CD14-positive monocyte (primary cell): ENCODE results near the gene TPRG1. TPM values are rescaled to one million over a fixed set of nuclear protein-coding genes. Genes with fewer than 3 reads are reported as not detected.

Source experiments
- DNase-seq, 3 donors: peaks; one replicate each; pipeline ENCODE4 v3.0.0-alpha.2; 2011 to 2022
- H2AFZ ChIP-seq: 2 replicates; pipeline ENCODE4 v1.6.0; 2012; ENCODE audit warnings: mild to moderate bottlenecking, low read depth, low read length, inconsistent platforms; ENCODE audit not compliant: insufficient read depth, poor library complexity, severe bottlenecking
- H3K27ac ChIP-seq, 2 donors: 1 replicate in 1 of 2; 2 replicates in 1 of 2; pipeline ENCODE4 v1.5.1; 2012 to 2013; ENCODE audit warnings: low read length in 2 of 2, control low read depth in 1 of 2, inconsistent platforms in 1 of 2, low read depth in 1 of 2, mild to moderate bottlenecking in 1 of 2
- H3K27me3 ChIP-seq, 2 donors: one replicate each; pipeline versions ENCODE4 v1.6.0 to v1.6.1; 2011 to 2013; ENCODE audit warnings: low read length in 2 of 2; ENCODE audit not compliant: control insufficient read depth in 2 of 2, insufficient read depth in 2 of 2
- H3K36me3 ChIP-seq, 2 donors: replicated peaks in 1 of 2; 1 replicate in 1 of 2; 2 replicates in 1 of 2; pipeline versions ENCODE4 v1.5.1 to v1.6.1; 2012 to 2013; ENCODE audit warnings: low read length in 2 of 2, control low read depth in 1 of 2, inconsistent platforms in 1 of 2, mild to moderate bottlenecking in 1 of 2; ENCODE audit not compliant: insufficient read depth in 2 of 2, control insufficient read depth in 1 of 2
- H3K4me1 ChIP-seq, 2 donors: 1 replicate in 1 of 2; 2 replicates in 1 of 2; pipeline versions ENCODE4 v1.5.1 to v1.6.1; 2012 to 2013; ENCODE audit warnings: low read length in 2 of 2, control low read depth in 1 of 2, inconsistent platforms in 1 of 2, mild to moderate bottlenecking in 1 of 2, moderate library complexity in 1 of 2; ENCODE audit not compliant: insufficient read depth in 2 of 2, control insufficient read depth in 1 of 2
- H3K4me2 ChIP-seq: replicated peaks from 2 replicates; pipeline ENCODE3; 2012; ENCODE audit warnings: low read length, moderate library complexity, mild to moderate bottlenecking; ENCODE audit not compliant: poor library complexity, severe bottlenecking; ENCODE audit errors: extremely low read depth
- H3K4me3 ChIP-seq, 3 experiments: fragments of 200-600 bp in 1 of 3; sonication (generic) in 1 of 3; replicated peaks in 1 of 3; 1 replicate in 2 of 3; 2 replicates in 1 of 3; pipeline ENCODE4 v1.5.1; 2011 to 2013; ENCODE audit warnings: low read length in 3 of 3, mild to moderate bottlenecking in 3 of 3, control low read depth in 2 of 3, low read depth in 2 of 3, inconsistent platforms in 1 of 3, moderate library complexity in 1 of 3
- H3K79me2 ChIP-seq: 2 replicates; pipeline ENCODE4 v1.6.0; 2012; ENCODE audit warnings: mild to moderate bottlenecking, control low read depth, inconsistent platforms, low read length, moderate library complexity; ENCODE audit not compliant: insufficient read depth
- H3K9ac ChIP-seq: 2 replicates; pipeline ENCODE4 v1.6.0; 2017; ENCODE audit warnings: low read length, mild to moderate bottlenecking; ENCODE audit not compliant: insufficient read depth, poor library complexity, severe bottlenecking
- H3K9me3 ChIP-seq, 2 donors: replicated peaks in 1 of 2; 1 replicate in 1 of 2; 2 replicates in 1 of 2; pipeline versions ENCODE4 v1.5.1 to v1.6.1; 2012 to 2013; ENCODE audit warnings: low read length in 2 of 2, control low read depth in 1 of 2; ENCODE audit not compliant: control insufficient read depth in 1 of 2, insufficient read depth in 1 of 2
- H4K20me1 ChIP-seq: 2 replicates; pipeline ENCODE4 v1.6.0; 2012; ENCODE audit warnings: mild to moderate bottlenecking, low read length, control low read depth, moderate library complexity; ENCODE audit not compliant: insufficient read depth
- H3K27ac Mint-ChIP-seq, 7 donors: one replicate each; pipeline ENCODE4 v1.8.0; 2020; ENCODE audit warnings: mild to moderate bottlenecking in 7 of 7, mixed read lengths in 7 of 7, moderate library complexity in 6 of 7, inconsistent platforms in 2 of 7
- H3K27me3 Mint-ChIP-seq, 3 donors: one replicate each; pipeline ENCODE4 v1.8.0; 2021 to 2022; ENCODE audit warnings: low read depth in 3 of 3, mild to moderate bottlenecking in 3 of 3, mixed read lengths in 3 of 3, moderate library complexity in 3 of 3, inconsistent platforms in 1 of 3
- H3K36me3 Mint-ChIP-seq, 2 donors: one replicate each; pipeline ENCODE4 v1.8.0; 2020; ENCODE audit warnings: mixed read lengths in 2 of 2, inconsistent platforms in 1 of 2, mild to moderate bottlenecking in 1 of 2
- H3K4me1 Mint-ChIP-seq: one replicate; pipeline ENCODE4 v1.8.0; 2020; ENCODE audit warnings: mild to moderate bottlenecking, mixed read lengths
- H3K4me3 Mint-ChIP-seq, 2 donors: one replicate each; pipeline ENCODE4 v1.8.0; 2020; ENCODE audit warnings: mild to moderate bottlenecking in 2 of 2, mixed read lengths in 2 of 2, moderate library complexity in 1 of 2
- H3K9me3 Mint-ChIP-seq, 7 donors: one replicate each; pipeline ENCODE4 v1.8.0; 2020 to 2022; ENCODE audit warnings: mixed read lengths in 7 of 7, mild to moderate bottlenecking in 6 of 7, moderate library complexity in 6 of 7, inconsistent platforms in 2 of 7
- WGBS: methylation state at CpG from one replicate; pipeline ENCODE4 v1.1.5; 2013; ENCODE audit warnings: missing lambda C conversion rate; ENCODE audit not compliant: insufficient coverage; 5-methylcytosine and 5-hydroxymethylcytosine counted together
- intact Hi-C, 2 donors: fragments of 100-400 bp; cut with micrococcal nuclease; formaldehyde crosslinking; loops; one replicate each; pipeline versions ENCODE4 v1.15.0 to v1.15.1; 2023
- polyA plus RNA-seq, 3 donors: library from polyadenylated mRNA; depleted of rRNA in 1 of 3; unstranded in 2 of 3; stranded (reverse) in 1 of 3; fragments of 300-500 nt in 2 of 3; fragments of >200 nt in 1 of 3; fragmentation: Illumina TruSeq in 2 of 3; gene quantifications; 1 replicate in 2 of 3; 2 replicates in 1 of 3; pipeline ENCODE4 v1.2.3, GENCODE V29; 2012 to 2021
- TF ChIP-seq, protein P1 (sequence below): fragments of 200-600 bp; IDR thresholded peaks from one replicate; pipeline ENCODE4 v1.8.0; 2022; ENCODE audit warnings: antibody characterized with exemption, mild to moderate bottlenecking

The TPRG1 gene
- polyA plus RNA-seq, 3 donors = 0.14 to 1.7 (median 0.55) TPM

- no peaks in the 10 kb centered on the region for H3K9me3 ChIP-seq
- no peak overlapping the region for H3K4me3 ChIP-seq
- TF ChIP-seq, protein P1, sequence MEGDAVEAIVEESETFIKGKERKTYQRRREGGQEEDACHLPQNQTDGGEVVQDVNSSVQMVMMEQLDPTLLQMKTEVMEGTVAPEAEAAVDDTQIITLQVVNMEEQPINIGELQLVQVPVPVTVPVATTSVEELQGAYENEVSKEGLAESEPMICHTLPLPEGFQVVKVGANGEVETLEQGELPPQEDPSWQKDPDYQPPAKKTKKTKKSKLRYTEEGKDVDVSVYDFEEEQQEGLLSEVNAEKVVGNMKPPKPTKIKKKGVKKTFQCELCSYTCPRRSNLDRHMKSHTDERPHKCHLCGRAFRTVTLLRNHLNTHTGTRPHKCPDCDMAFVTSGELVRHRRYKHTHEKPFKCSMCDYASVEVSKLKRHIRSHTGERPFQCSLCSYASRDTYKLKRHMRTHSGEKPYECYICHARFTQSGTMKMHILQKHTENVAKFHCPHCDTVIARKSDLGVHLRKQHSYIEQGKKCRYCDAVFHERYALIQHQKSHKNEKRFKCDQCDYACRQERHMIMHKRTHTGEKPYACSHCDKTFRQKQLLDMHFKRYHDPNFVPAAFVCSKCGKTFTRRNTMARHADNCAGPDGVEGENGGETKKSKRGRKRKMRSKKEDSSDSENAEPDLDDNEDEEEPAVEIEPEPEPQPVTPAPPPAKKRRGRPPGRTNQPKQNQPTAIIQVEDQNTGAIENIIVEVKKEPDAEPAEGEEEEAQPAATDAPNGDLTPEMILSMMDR = no peak
- intact Hi-C loops = no loop called here
- no peak overlapping the region for H3K9ac ChIP-seq
- H3K4me1 Mint-ChIP-seq = no peaks in the 10 kb centered on the region
- no peaks in the 10 kb centered on the region for H3K4me1 ChIP-seq
- no peak overlapping the region for H2AFZ ChIP-seq
- H3K4me3 Mint-ChIP-seq = no peak overlapping the region
- no peak overlapping the region for H3K4me2 ChIP-seq
- H3K27ac Mint-ChIP-seq = no peak overlapping the region
- WGBS = 90% methylated on average over 3 of the region's 4 CpGs
- H3K36me3 ChIP-seq = no peaks in the 10 kb centered on the region
- no peaks in the 10 kb centered on the region for H3K79me2 ChIP-seq
- H3K36me3 Mint-ChIP-seq = no peaks in the 10 kb centered on the region
- H3K27me3 ChIP-seq = no peaks in the 10 kb centered on the region
- peaks cover 0 to 2% (median 0%) of the 10 kb centered on the region in 3 donors for H3K27me3 Mint-ChIP-seq
- H3K9me3 Mint-ChIP-seq = peaks cover 0 to 3% (median 0%) of the 10 kb centered on the region in 7 donors
- no peak for DNase-seq
- H3K27ac ChIP-seq = no peak overlapping the region
- H4K20me1 ChIP-seq = no peaks in the 10 kb centered on the region
Observed at GRCh38 chr3:189338366-189338765, 166.6 kb downstream of the TPRG1 start.

DNA sequence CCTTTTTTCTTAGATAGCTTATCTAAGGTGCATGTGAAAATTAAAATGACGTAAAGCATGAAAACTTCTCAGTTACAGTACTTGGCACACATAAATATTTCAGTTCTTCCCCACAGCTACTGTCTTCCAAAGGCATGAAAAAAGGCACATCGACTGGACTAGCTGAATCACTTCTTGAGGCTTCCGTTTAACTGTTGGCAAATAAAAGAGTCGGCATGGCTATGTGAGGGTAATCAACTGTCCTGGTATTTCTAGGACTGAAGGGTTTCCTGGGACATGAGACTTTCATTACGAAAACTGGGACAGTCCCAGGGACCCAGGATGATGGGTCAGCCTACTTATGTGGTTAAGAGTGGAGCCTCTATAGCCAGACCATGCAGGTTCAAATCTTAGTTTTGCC, 168.2 kb downstream of the TPRG1 start:
- Histone ChIP-seq H3K27ac (no peak overlapping the region), H3K27me3 (no peaks in the 10 kb centered on the region), H2AFZ (no peak overlapping the region), H3K9me3 (no peaks in the 10 kb centered on the region), H3K4me1 (no peaks in the 10 kb centered on the region), H4K20me1 (no peaks in the 10 kb centered on the region), H3K9ac (no peak overlapping the region), H3K79me2 (no peaks in the 10 kb centered on the region), H3K36me3 (no peaks in the 10 kb centered on the region), H3K4me2 (no peak overlapping the region), H3K4me3 (no peak overlapping the region)
- DNase-seq = no peak
- WGBS = 96% methylated on average over 3 of the region's 5 CpGs
- Mint-ChIP-seq H3K4me3 (no peak overlapping the region), H3K9me3 (peaks cover 0 to 3% (median 0%) of the 10 kb centered on the region in 7 donors), H3K27me3 (peaks cover 0 to under 1% (median 0%) of the 10 kb centered on the region in 3 donors), H3K4me1 (no peaks in the 10 kb centered on the region), H3K27ac (no peak overlapping the region), H3K36me3 (no peaks in the 10 kb centered on the region)
- TF ChIP-seq, protein P1 = no peak
- intact Hi-C loops = no loop called here
